Measurements from ENCODE around the gene IL21R. TPM values are rescaled to one million over a fixed set of nuclear protein-coding genes. Genes with fewer than 3 reads are reported as not detected.

The IL21R gene
- total RNA-seq, 1 donor from 2014 or later: 167 TPM

DNA sequence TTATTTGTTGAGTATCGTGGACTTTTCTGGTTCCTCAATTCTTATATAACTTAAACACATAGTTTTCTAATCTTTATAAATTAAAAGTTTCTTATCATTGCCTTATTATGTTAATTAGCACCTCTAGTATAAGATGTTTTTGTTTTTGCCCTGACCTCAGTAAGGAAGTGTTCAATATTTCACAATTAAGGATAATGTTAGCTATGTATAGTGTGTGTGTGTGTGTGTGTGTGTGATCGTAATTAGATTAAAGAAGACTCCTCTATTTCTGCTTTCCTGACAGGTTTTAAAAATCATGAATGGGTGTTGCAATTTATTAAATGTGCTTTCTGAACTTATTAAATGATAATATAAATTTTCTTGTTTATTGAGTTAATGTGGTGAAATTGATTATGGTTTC, 12.0 kb downstream of the IL21R start:
- DNase-seq: no peak
- peaks cover 70% of the 10 kb centered on the region for H3K4me1 Mint-ChIP-seq
- H3K4me3 Mint-ChIP-seq: peak overlapping the region; percentile 12
- POLR2A ChIA-PET: no interaction called here
- CTCF ChIA-PET: no interaction called here
- H3K27ac Mint-ChIP-seq: no peak overlapping the region
- peaks cover 4% of the 10 kb centered on the region for H3K9me3 Mint-ChIP-seq
- H3K36me3 Mint-ChIP-seq (ENCODE audit: low read depth): peaks cover 85% of the 10 kb centered on the region
- intact Hi-C loops (cut with micrococcal nuclease): no loop called here
- no peak for ATAC-seq (ENCODE audit: low read depth)
- no peaks in the 10 kb centered on the region for H3K27me3 Mint-ChIP-seq
- TF ChIP-seq, protein P1, sequence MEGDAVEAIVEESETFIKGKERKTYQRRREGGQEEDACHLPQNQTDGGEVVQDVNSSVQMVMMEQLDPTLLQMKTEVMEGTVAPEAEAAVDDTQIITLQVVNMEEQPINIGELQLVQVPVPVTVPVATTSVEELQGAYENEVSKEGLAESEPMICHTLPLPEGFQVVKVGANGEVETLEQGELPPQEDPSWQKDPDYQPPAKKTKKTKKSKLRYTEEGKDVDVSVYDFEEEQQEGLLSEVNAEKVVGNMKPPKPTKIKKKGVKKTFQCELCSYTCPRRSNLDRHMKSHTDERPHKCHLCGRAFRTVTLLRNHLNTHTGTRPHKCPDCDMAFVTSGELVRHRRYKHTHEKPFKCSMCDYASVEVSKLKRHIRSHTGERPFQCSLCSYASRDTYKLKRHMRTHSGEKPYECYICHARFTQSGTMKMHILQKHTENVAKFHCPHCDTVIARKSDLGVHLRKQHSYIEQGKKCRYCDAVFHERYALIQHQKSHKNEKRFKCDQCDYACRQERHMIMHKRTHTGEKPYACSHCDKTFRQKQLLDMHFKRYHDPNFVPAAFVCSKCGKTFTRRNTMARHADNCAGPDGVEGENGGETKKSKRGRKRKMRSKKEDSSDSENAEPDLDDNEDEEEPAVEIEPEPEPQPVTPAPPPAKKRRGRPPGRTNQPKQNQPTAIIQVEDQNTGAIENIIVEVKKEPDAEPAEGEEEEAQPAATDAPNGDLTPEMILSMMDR (IDR thresholded peaks at IDR 0.05): no peak

GRCh38 chr16:27414788-27415431, 12.9 kb downstream of the IL21R start:
- peaks cover 62% of the 10 kb centered on the region for H3K4me1 Mint-ChIP-seq
- peaks cover 84% of the 10 kb centered on the region for H3K36me3 Mint-ChIP-seq (ENCODE audit: low read depth)
- CTCF ChIA-PET: no interaction called here
- DNase-seq (no peak), ATAC-seq (ENCODE audit: low read depth) (no peak)
- peak overlapping the region; percentile 6 for H3K27ac Mint-ChIP-seq
- TF ChIP-seq, protein P1 (IDR thresholded peaks at IDR 0.05): no peak
- no peaks in the 10 kb centered on the region for H3K27me3 Mint-ChIP-seq
- H3K9me3 Mint-ChIP-seq: peaks cover 4% of the 10 kb centered on the region
- intact Hi-C loops (cut with micrococcal nuclease): no loop called here
- H3K4me3 Mint-ChIP-seq: no peak overlapping the region
- POLR2A ChIA-PET: no interaction called here

GRCh38 chr16:27417047-27417671, 15.2 kb downstream of the IL21R start:
- no peak for ATAC-seq (ENCODE audit: low read depth)
- DNase-seq: no peak
- peaks cover 50% of the 10 kb centered on the region for H3K4me1 Mint-ChIP-seq
- H3K36me3 Mint-ChIP-seq (ENCODE audit: low read depth): peaks cover 83% of the 10 kb centered on the region
- H3K9me3 Mint-ChIP-seq: peaks cover 10% of the 10 kb centered on the region
- ChIA-PET POLR2A (interaction anchor here (0.6 to 1.2 kb wide), 3 partner anchors 10 to 143 kb away, joined by 3 to 4 read pairs (median 3); no protein-coding TSS in a partner anchor), CTCF (no interaction called here)
- TF ChIP-seq, protein P1 (IDR thresholded peaks at IDR 0.05): no peak
- H3K27ac Mint-ChIP-seq: no peak overlapping the region
- intact Hi-C loops (cut with micrococcal nuclease): no loop called here
- H3K4me3 Mint-ChIP-seq: no peak overlapping the region
- H3K27me3 Mint-ChIP-seq: no peaks in the 10 kb centered on the region

DNA sequence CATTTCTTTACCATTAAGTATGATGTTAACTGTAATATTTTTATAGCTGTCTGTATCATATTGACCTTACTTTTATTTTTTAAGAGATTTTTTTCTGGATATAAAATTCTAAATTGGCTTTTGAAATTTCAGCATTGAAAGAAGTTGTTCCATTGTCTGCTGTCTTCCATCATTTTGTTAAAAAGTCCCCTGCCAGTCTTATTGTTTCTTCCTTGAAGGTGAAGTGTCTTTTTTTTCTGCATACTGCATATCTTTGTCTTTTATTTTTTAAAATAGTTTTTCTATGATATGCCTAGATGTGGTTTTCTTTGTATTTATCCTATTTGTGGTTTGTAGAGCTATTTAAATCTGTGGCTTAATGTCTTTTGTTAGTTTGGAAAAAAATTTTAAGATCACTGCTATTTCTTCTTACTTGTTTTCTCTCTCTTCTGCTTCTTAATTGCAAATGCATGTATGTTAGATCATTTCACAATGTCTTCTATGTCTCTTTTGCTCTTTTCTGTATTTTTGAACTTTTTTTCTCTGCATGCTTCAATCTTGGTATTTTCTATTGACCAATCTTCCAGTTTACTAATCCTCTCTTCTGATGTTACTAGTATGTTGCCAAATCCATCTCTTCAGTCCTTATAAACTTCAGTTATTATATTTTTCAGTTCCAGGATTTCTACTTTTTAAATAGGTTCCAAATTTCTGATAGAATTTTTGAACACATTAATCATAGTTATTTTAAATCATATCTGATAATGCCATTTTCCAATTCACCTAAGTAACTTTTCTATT, 20.2 kb downstream of the IL21R start:
- intact Hi-C loops (cut with micrococcal nuclease): no loop called here
- no peak for ATAC-seq (ENCODE audit: low read depth)
- POLR2A ChIA-PET: interaction anchor here (0.9 to 3.4 kb wide), 6 partner anchors 12 to 54 kb away, joined by 3 to 29 read pairs (median 4); no protein-coding TSS in a partner anchor

More for the DNA sequence above, 20.2 kb downstream of the IL21R start:
- DNase-seq: no peak
- Mint-ChIP-seq H3K27ac (no peak overlapping the region), H3K4me1 (peaks cover 46% of the 10 kb centered on the region), H3K27me3 (no peaks in the 10 kb centered on the region), H3K9me3 (peaks cover 12% of the 10 kb centered on the region), H3K36me3 (ENCODE audit: low read depth) (peaks cover 85% of the 10 kb centered on the region), H3K4me3 (no peak overlapping the region)
- TF ChIP-seq, protein P1 (IDR thresholded peaks at IDR 0.05): no peak
- CTCF ChIA-PET: interaction anchor here (1.2 to 1.4 kb wide), 2 partner anchors 54 kb away, joined by 4 read pairs; no protein-coding TSS in a partner anchor
